Mesenteric fat pad (tissue), 1 donor: ENCODE results near the gene TSHR. TPM values are rescaled to one million over a fixed set of nuclear protein-coding genes. Genes with fewer than 3 reads are reported as not detected.
A peak's percentile ranks its signal among the peaks of the same experiment; 100 is the strongest.
"Not testable (repeated sequence)": the region's sequence is repeated elsewhere in the genome, so short reads cannot be mapped to it uniquely, and the experiment has no call there.

Experiments
- DNase-seq: peaks from one replicate; pipeline ENCODE4 v3.0.0-alpha.2; 2020; ENCODE audit warnings: low spot score
- total RNA-seq: library from RNA; stranded (reverse); fragmentation: NEBNext Ultra II Directional; extraction: Animal tissue kit (Norgen Biotek cat#: 25700); gene quantifications from one replicate; pipeline ENCODE4 v1.2.1, GENCODE V29; 2021
- donor health status: DM: yes; HTN: yes; CAD: no.

The TSHR gene
- total RNA-seq, 1 donor from 2014 or later: 0.39 TPM

- no peak for DNase-seq
These were observed 7.1 kb upstream of the TSHR start for GRCh38 chr14:80948291-80948690.

GRCh38 chr14:80951491-80951890 is 3.9 kb upstream of the TSHR start:
- DNase-seq: no peak

- not testable (repeated sequence) for DNase-seq
These were observed 2.2 kb upstream of the TSHR start for GRCh38 chr14:80953211-80953610.

GRCh38 chr14:80954687-80955299 is 628 bp upstream of the TSHR start:
- DNase-seq: peak; percentile 92

- no peak for DNase-seq
These were observed 681 bp downstream of the TSHR start for GRCh38 chr14:80956102-80956501.

GRCh38 chr14:80956922-80957321 is 1.5 kb downstream of the TSHR start:
- no peak for DNase-seq

- no peak for DNase-seq
These were observed 2.2 kb downstream of the TSHR start for GRCh38 chr14:80957613-80958012.

GRCh38 chr14:80958226-80958625 is 2.8 kb downstream of the TSHR start:
- no peak for DNase-seq

GRCh38 chr14:80958939-80959338 is 3.5 kb downstream of the TSHR start:
- no peak for DNase-seq

- DNase-seq: no peak
These were observed 4.1 kb downstream of the TSHR start for GRCh38 chr14:80959496-80959895.

- DNase-seq: no peak
These were observed 9.6 kb downstream of the TSHR start for GRCh38 chr14:80965037-80965436.

- no peak for DNase-seq
These were observed 18.7 kb downstream of the TSHR start for GRCh38 chr14:80973931-80974641.

- DNase-seq: no peak
These were observed 19.3 kb downstream of the TSHR start for GRCh38 chr14:80974679-80975078.

GRCh38 chr14:80977221-80977620 is 21.8 kb downstream of the TSHR start:
- no peak for DNase-seq

GRCh38 chr14:80978403-80978802 is 23.0 kb downstream of the TSHR start:
- no peak for DNase-seq

GRCh38 chr14:80979951-80980350 is 24.5 kb downstream of the TSHR start:
- no peak for DNase-seq

- no peak for DNase-seq
These were observed 25.7 kb downstream of the TSHR start for GRCh38 chr14:80981156-80981555.

- DNase-seq: no peak
These were observed 26.3 kb downstream of the TSHR start for GRCh38 chr14:80981673-80982072.

- DNase-seq: no peak
These were observed 27.3 kb downstream of the TSHR start for GRCh38 chr14:80982711-80983110.

GRCh38 chr14:80987235-80988032 is 32.0 kb downstream of the TSHR start:
- no peak for DNase-seq

- DNase-seq: no peak
These were observed 32.8 kb downstream of the TSHR start for GRCh38 chr14:80988192-80988591.

GRCh38 chr14:80988735-80989429 is 33.5 kb downstream of the TSHR start:
- no peak for DNase-seq
